Body of pancreas (tissue), 4 donors: Measurements from ENCODE around the gene GLI3. TPM values are rescaled to one million over a fixed set of nuclear protein-coding genes. Genes with fewer than 3 reads are reported as not detected.

Experiments
- ATAC-seq: fragments of 150-250 bp; one replicate; pipeline ENCODE4 v1.9.1; 2016
- DNase-seq, 4 donors: peaks; one replicate each; pipeline ENCODE4 v3.0.0-alpha.2; 2019
- H3K27ac ChIP-seq, 4 donors: fragments of 200-600 bp; sonication (generic); 1 replicate in 3 of 4; 2 replicates in 1 of 4; pipeline versions ENCODE4 v1.5.1 to v1.6.1; 2016 to 2019; ENCODE audit warnings: mild to moderate bottlenecking in 1 of 4, mixed read lengths in 1 of 4, moderate library complexity in 1 of 4
- H3K27me3 ChIP-seq, 2 donors: fragments of 200-600 bp; sonication (generic); one replicate each; pipeline ENCODE4 v1.6.0; 2016; ENCODE audit warnings: mild to moderate bottlenecking in 1 of 2
- H3K36me3 ChIP-seq, 2 donors: fragments of 200-600 bp; sonication (generic); replicated peaks in 1 of 2; 2 replicates each; pipeline ENCODE4 v1.5.1; 2016; ENCODE audit warnings: low read depth in 2 of 2; ENCODE audit not compliant: insufficient read depth in 1 of 2
- H3K4me1 ChIP-seq: fragments of 200-600 bp; sonication (generic); one replicate; pipeline ENCODE4 v1.6.0; 2016
- H3K4me3 ChIP-seq, 2 donors: fragments of 200-600 bp; sonication (generic); 1 replicate in 1 of 2; 2 replicates in 1 of 2; pipeline ENCODE4 v1.5.1; 2016 to 2019
- H3K9me3 ChIP-seq, 3 donors: fragments of 200-600 bp; sonication (generic); 1 replicate in 2 of 3; 2 replicates in 1 of 3; pipeline ENCODE4 v1.5.1; 2016
- CTCF ChIP-seq, 7 experiments: fragments of 450-650 bp in 4 of 7; fragments of 200-600 bp in 3 of 7; sonication (generic) in 3 of 7; IDR thresholded peaks; one replicate each; pipeline ENCODE4 v1.5.1; 2016 to 2019; ENCODE audit warnings: antibody characterized with exemption in 7 of 7
- POLR2A ChIP-seq, 3 donors: fragments of 450-650 bp; IDR thresholded peaks; one replicate each; pipeline ENCODE4 v1.6.1; 2016; ENCODE audit warnings: antibody characterized with exemption in 3 of 3, mild to moderate bottlenecking in 2 of 3
- WGBS, 2 donors: methylation state at CpG; one replicate each; pipeline ENCODE4 v1.1.5; 2017; 5-methylcytosine and 5-hydroxymethylcytosine counted together
- intact Hi-C: fragments of 100-400 bp; cut with DNase I; formaldehyde crosslinking; loops from one replicate; pipeline ENCODE4 v1.15.1; 2023
- total RNA-seq, 2 donors: library from RNA; depleted of rRNA; stranded (reverse); fragments of >200 nt; gene quantifications; one replicate each; pipeline ENCODE4 v1.1.0, GENCODE V29; 2016

GLI3 gene
- total RNA-seq, 2 donors from 2014 or later, result 1.0 to 2.0 TPM

GRCh38 chr7:42219447-42219846 lies 17.6 kb downstream of the GLI3 start:
- WGBS, 2 donors, result 75 to 82% methylated on average over 3 of the region's 3 CpGs
- intact Hi-C loops, result no loop called here
- H3K36me3 ChIP-seq, result no peaks in the 10 kb centered on the region
- TF ChIP-seq POLR2A (IDR thresholded peaks at IDR 0.05) (no peak), CTCF (IDR thresholded peaks at IDR 0.05) (no peak)
- no peaks in the 10 kb centered on the region for H3K9me3 ChIP-seq
- no peaks in the 10 kb centered on the region for H3K27me3 ChIP-seq
- no peaks in the 10 kb centered on the region for H3K4me1 ChIP-seq
- no peak for DNase-seq
- ATAC-seq, result no peak
- H3K4me3 ChIP-seq, result no peak overlapping the region
- no peak overlapping the region for H3K27ac ChIP-seq

- H3K4me3 ChIP-seq, result no peak overlapping the region
- H3K27me3 ChIP-seq, result no peaks in the 10 kb centered on the region
- H3K36me3 ChIP-seq, result no peaks in the 10 kb centered on the region
- TF ChIP-seq POLR2A (IDR thresholded peaks at IDR 0.05), result no peak
- TF ChIP-seq CTCF (IDR thresholded peaks at IDR 0.05), result no peak
- 78 to 79% methylated on average over 2 of the region's 2 CpGs for WGBS, 2 donors
- intact Hi-C loops, result no loop called here
- no peaks in the 10 kb centered on the region for H3K9me3 ChIP-seq
- no peak overlapping the region for H3K27ac ChIP-seq
- ATAC-seq (no peak), DNase-seq (no peak)
- H3K4me1 ChIP-seq, result no peaks in the 10 kb centered on the region
Observed at GRCh38 chr7:42218248-42218647, 18.8 kb downstream of the GLI3 start.

- no peaks in the 10 kb centered on the region for H3K36me3 ChIP-seq
- H3K27me3 ChIP-seq, result no peaks in the 10 kb centered on the region
- no peak overlapping the region for H3K4me3 ChIP-seq
- WGBS, 2 donors, result 53 to 61% methylated on average over 5 of the region's 5 CpGs
- no peak for ATAC-seq
- H3K9me3 ChIP-seq, result no peaks in the 10 kb centered on the region
- H3K4me1 ChIP-seq, result no peaks in the 10 kb centered on the region
- no peak overlapping the region for H3K27ac ChIP-seq
- no peak for DNase-seq
- TF ChIP-seq POLR2A (IDR thresholded peaks at IDR 0.05) (no peak), CTCF (IDR thresholded peaks at IDR 0.05) (no peak)
- intact Hi-C loops, result no loop called here
Observed at GRCh38 chr7:42217548-42217947, 19.5 kb downstream of the GLI3 start.

- no peak overlapping the region for H3K27ac ChIP-seq
- H3K4me1 ChIP-seq, result no peaks in the 10 kb centered on the region
- H3K9me3 ChIP-seq, result no peaks in the 10 kb centered on the region
- no peaks in the 10 kb centered on the region for H3K27me3 ChIP-seq
- WGBS, 2 donors, result 69% methylated on average over 6 of the region's 6 CpGs
- DNase-seq, result no peak
- TF ChIP-seq POLR2A (IDR thresholded peaks at IDR 0.05), result no peak
- no peak for TF ChIP-seq CTCF (IDR thresholded peaks at IDR 0.05)
- intact Hi-C loops, result no loop called here
- H3K36me3 ChIP-seq, result no peaks in the 10 kb centered on the region
- no peak overlapping the region for H3K4me3 ChIP-seq
- ATAC-seq, result no peak
Observed at GRCh38 chr7:42217053-42217452, 20.0 kb downstream of the GLI3 start.

- Histone ChIP-seq H3K9me3 (no peaks in the 10 kb centered on the region), H3K36me3 (no peaks in the 10 kb centered on the region), H3K27ac (no peak overlapping the region), H3K4me3 (no peak overlapping the region), H3K4me1 (no peaks in the 10 kb centered on the region), H3K27me3 (no peaks in the 10 kb centered on the region)
- no peak for TF ChIP-seq CTCF (IDR thresholded peaks at IDR 0.05)
- no peak for TF ChIP-seq POLR2A (IDR thresholded peaks at IDR 0.05)
- intact Hi-C loops, result no loop called here
- DNase-seq (no peak), ATAC-seq (no peak)
- WGBS, 2 donors, result 58 to 67% methylated on average over 8 of the region's 8 CpGs
Observed at GRCh38 chr7:42214060-42214679, 22.8 kb downstream of the GLI3 start.
